PC-9 (cell line): ENCODE results near the gene HIBCH. TPM values are rescaled to one million over a fixed set of nuclear protein-coding genes. Genes with fewer than 3 reads are reported as not detected.

ENCODE experiments used
- BruUV-seq: library from RNA; stranded (reverse); fragments of 400-500 nt; replicated peaks from 2 replicates; lab custom pipeline; 2021; lab: Mats Ljungman, UMichigan
- CTCF ChIA-PET: fragments of 300-600 bp; sonication (Branson Sonifier 250); formaldehyde crosslinking; loops from one replicate; lab custom pipeline; 2022; ENCODE audit warnings: antibody characterized with exemption; lab: Charles Lee
- POLR2A ChIA-PET: fragments of 300-600 bp; sonication (Branson Sonifier 250); formaldehyde crosslinking; loops from one replicate; lab custom pipeline; 2022; ENCODE audit warnings: antibody characterized with exemption; ENCODE audit not compliant: unreplicated experiment; lab: Charles Lee
- DNase-seq, 2 experiments: peaks; one replicate each; pipeline versions ENCODE4 v3.0.0 to v3.0.0-alpha.2; 2015 to 2022; ENCODE audit warnings: mixed read lengths in 1 of 2
- H2AFZ ChIP-seq: fragments of 200-600 bp; sonication (generic); 2 replicates; pipeline ENCODE4 v1.8.1; 2017; ENCODE audit warnings: antibody characterized with exemption
- H3F3A ChIP-seq: fragments of 200-600 bp; sonication (generic); 2 replicates; pipeline ENCODE4 v1.8.1; 2017; ENCODE audit warnings: antibody characterized with exemption, mild to moderate bottlenecking, low read depth; ENCODE audit not compliant: insufficient read depth
- H3K27ac ChIP-seq: fragments of 200-600 bp; sonication (generic); 2 replicates; pipeline ENCODE4 v1.6.1; 2016; ENCODE audit warnings: mixed run types
- H3K27me3 ChIP-seq: fragments of 200-600 bp; sonication (generic); 2 replicates; pipeline ENCODE4 v1.6.1; 2016; ENCODE audit warnings: low read depth, mixed run types; ENCODE audit not compliant: insufficient read depth
- H3K36me3 ChIP-seq: fragments of 200-600 bp; sonication (generic); 2 replicates; pipeline ENCODE4 v1.6.1; 2016; ENCODE audit warnings: low read depth, mixed run types
- H3K4me1 ChIP-seq: fragments of 200-600 bp; sonication (generic); replicated peaks from 2 replicates; pipeline ENCODE4 v1.6.1; 2016; ENCODE audit warnings: mixed run types; ENCODE audit not compliant: insufficient read depth
- H3K4me2 ChIP-seq: fragments of 200-600 bp; sonication (generic); 2 replicates; pipeline ENCODE4 v1.6.1; 2017; ENCODE audit warnings: mixed run types
- H3K4me3 ChIP-seq: fragments of 200-600 bp; sonication (generic); 2 replicates; pipeline ENCODE4 v1.6.1; 2016; ENCODE audit warnings: mixed run types
- H3K79me2 ChIP-seq: fragments of 200-600 bp; sonication (generic); 2 replicates; pipeline ENCODE4 v1.6.1; 2017; ENCODE audit warnings: low read depth, mixed run types
- H3K9me2 ChIP-seq: fragments of 200-600 bp; sonication (generic); 2 replicates; pipeline ENCODE4 v1.8.1; 2017; ENCODE audit warnings: mild to moderate bottlenecking; ENCODE audit not compliant: insufficient read depth
- H3K9me3 ChIP-seq: fragments of 200-600 bp; sonication (generic); 2 replicates; pipeline ENCODE4 v1.8.1; 2016; ENCODE audit warnings: low read depth; ENCODE audit not compliant: insufficient read depth
- H4K20me1 ChIP-seq: fragments of 200-600 bp; sonication (generic); 2 replicates; pipeline ENCODE4 v1.8.1; 2017; ENCODE audit not compliant: insufficient read depth
- EZH2 ChIP-seq: fragments of 200-600 bp; sonication (generic); IDR thresholded peaks from 2 replicates; pipeline ENCODE4 v1.8.0; 2017; ENCODE audit warnings: antibody characterized with exemption, low read depth
- intact Hi-C: fragments of 100-400 bp; cut with micrococcal nuclease; formaldehyde crosslinking; loops from one replicate; pipeline ENCODE4 v1.10.0; 2022; ENCODE audit not compliant: unreplicated experiment
- total RNA-seq: library from RNA; stranded (reverse); gene quantifications from 2 replicates; pipeline ENCODE4 v1.2.3, GENCODE V29; 2021
- TF ChIP-seq, protein P1 (sequence below): fragments of 200-600 bp; sonication (generic); conservative IDR thresholded peaks from 2 replicates; pipeline ENCODE4 v1.6.1; 2017; ENCODE audit warnings: mixed run types, antibody characterized with exemption, mild to moderate bottlenecking, moderate library complexity

HIBCH gene
- total RNA-seq, 1 experiment from 2014 or later, result 14.7 TPM

DNA sequence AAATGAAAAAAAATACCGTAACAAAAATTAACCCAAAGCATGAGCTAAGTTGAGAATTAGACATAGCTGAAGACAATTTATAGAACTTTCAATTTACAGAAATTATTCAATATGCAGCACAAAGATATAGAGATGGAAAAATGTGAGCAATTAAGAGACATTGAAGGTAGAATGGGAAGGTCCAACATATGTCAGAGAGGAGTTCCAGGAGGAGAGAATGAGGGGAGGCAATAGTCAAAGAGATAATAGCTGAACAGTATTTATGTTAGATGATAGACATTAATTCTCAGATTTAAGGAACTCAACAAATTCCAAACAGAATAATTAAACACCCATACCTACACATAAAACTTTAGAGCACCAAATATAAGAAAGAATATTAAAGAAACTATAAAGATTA is 154.1 kb downstream of the HIBCH start:
- ChIA-PET POLR2A (no interaction called here), CTCF (no interaction called here)
- H3K4me3 ChIP-seq, result no peak overlapping the region
- H3F3A ChIP-seq, result no peaks in the 10 kb centered on the region
- H3K36me3 ChIP-seq, result no peaks in the 10 kb centered on the region
- no peaks in the 10 kb centered on the region for H3K9me3 ChIP-seq
- BruUV-seq, result no TSS peak
- H4K20me1 ChIP-seq, result no peaks in the 10 kb centered on the region
- H3K27me3 ChIP-seq, result no peaks in the 10 kb centered on the region
- no peaks in the 10 kb centered on the region for H3K4me1 ChIP-seq
- no peak for DNase-seq
- intact Hi-C loops, result no loop called here
- H3K79me2 ChIP-seq, result no peaks in the 10 kb centered on the region
- H3K27ac ChIP-seq, result no peak overlapping the region
- no peak overlapping the region for H2AFZ ChIP-seq
- no peaks in the 10 kb centered on the region for H3K9me2 ChIP-seq
- H3K4me2 ChIP-seq, result no peak overlapping the region
- TF ChIP-seq, protein P1, sequence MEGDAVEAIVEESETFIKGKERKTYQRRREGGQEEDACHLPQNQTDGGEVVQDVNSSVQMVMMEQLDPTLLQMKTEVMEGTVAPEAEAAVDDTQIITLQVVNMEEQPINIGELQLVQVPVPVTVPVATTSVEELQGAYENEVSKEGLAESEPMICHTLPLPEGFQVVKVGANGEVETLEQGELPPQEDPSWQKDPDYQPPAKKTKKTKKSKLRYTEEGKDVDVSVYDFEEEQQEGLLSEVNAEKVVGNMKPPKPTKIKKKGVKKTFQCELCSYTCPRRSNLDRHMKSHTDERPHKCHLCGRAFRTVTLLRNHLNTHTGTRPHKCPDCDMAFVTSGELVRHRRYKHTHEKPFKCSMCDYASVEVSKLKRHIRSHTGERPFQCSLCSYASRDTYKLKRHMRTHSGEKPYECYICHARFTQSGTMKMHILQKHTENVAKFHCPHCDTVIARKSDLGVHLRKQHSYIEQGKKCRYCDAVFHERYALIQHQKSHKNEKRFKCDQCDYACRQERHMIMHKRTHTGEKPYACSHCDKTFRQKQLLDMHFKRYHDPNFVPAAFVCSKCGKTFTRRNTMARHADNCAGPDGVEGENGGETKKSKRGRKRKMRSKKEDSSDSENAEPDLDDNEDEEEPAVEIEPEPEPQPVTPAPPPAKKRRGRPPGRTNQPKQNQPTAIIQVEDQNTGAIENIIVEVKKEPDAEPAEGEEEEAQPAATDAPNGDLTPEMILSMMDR, result no peak
- TF ChIP-seq EZH2, result no peak

GRCh38 chr2:190162851-190163250 is 156.8 kb downstream of the HIBCH start:
- no peak overlapping the region for H2AFZ ChIP-seq
- H3K4me1 ChIP-seq, result no peaks in the 10 kb centered on the region
- no peak overlapping the region for H3K4me3 ChIP-seq
- no peaks in the 10 kb centered on the region for H3K9me2 ChIP-seq
- H3F3A ChIP-seq, result no peaks in the 10 kb centered on the region
- ChIA-PET POLR2A (no interaction called here), CTCF (no interaction called here)
- TF ChIP-seq, protein P1, result no peak
- no peak for TF ChIP-seq EZH2
- H3K4me2 ChIP-seq, result no peak overlapping the region
- no peaks in the 10 kb centered on the region for H3K27me3 ChIP-seq
- DNase-seq, result no peak
- H3K36me3 ChIP-seq, result no peaks in the 10 kb centered on the region
- H3K79me2 ChIP-seq, result no peaks in the 10 kb centered on the region
- intact Hi-C loops, result no loop called here
- H3K9me3 ChIP-seq, result no peaks in the 10 kb centered on the region
- no peaks in the 10 kb centered on the region for H4K20me1 ChIP-seq
- H3K27ac ChIP-seq, result no peak overlapping the region
- BruUV-seq, result no TSS peak

- H3K27ac ChIP-seq, result no peak overlapping the region
- DNase-seq, result no peak
- TF ChIP-seq, protein P1, result no peak
- TF ChIP-seq EZH2, result no peak
- CTCF ChIA-PET, result interaction anchor here (0.6 kb wide), 1 partner anchor 185 kb away, joined by 3 read pairs; no protein-coding TSS in a partner anchor
- no peak overlapping the region for H2AFZ ChIP-seq
- no peaks in the 10 kb centered on the region for H4K20me1 ChIP-seq
- no peaks in the 10 kb centered on the region for H3K79me2 ChIP-seq
- BruUV-seq, result no TSS peak
- no peaks in the 10 kb centered on the region for H3K9me3 ChIP-seq
- H3K4me2 ChIP-seq, result no peak overlapping the region
- H3K4me3 ChIP-seq, result no peak overlapping the region
- POLR2A ChIA-PET, result no interaction called here
- H3K27me3 ChIP-seq, result no peaks in the 10 kb centered on the region
- no peaks in the 10 kb centered on the region for H3K9me2 ChIP-seq
- no peaks in the 10 kb centered on the region for H3F3A ChIP-seq
- intact Hi-C loops, result no loop called here
- no peaks in the 10 kb centered on the region for H3K36me3 ChIP-seq
- H3K4me1 ChIP-seq, result no peaks in the 10 kb centered on the region
These were observed 160.2 kb downstream of the HIBCH start for GRCh38 chr2:190159453-190159852.
